HepG2 (cell line): Measurements from ENCODE around the gene PPP4C. TPM values are rescaled to one million over a fixed set of nuclear protein-coding genes. Genes with fewer than 3 reads are reported as not detected.

Experiments used
- AKNA ChIP-seq: sonication (generic); formaldehyde crosslinking; IDR thresholded peaks from 2 replicates; pipeline ENCODE4 v1.4.0; 2020; ENCODE audit warnings: missing genetic modification reagents, borderline replicate concordance
- ATAD3A ChIP-seq: sonication (generic); formaldehyde crosslinking; IDR thresholded peaks from 2 replicates; pipeline ENCODE4 v1.4.0; 2020; ENCODE audit warnings: missing genetic modification reagents
- ATRX ChIP-seq: sonication (generic); formaldehyde crosslinking; IDR thresholded peaks from 2 replicates; pipeline ENCODE4 v1.4.0; 2020; ENCODE audit warnings: missing genetic modification reagents, borderline replicate concordance
- CEBPZ ChIP-seq: IDR thresholded peaks from 2 replicates; pipeline ENCODE4 v1.6.1; 2012; ENCODE audit warnings: low read length, improper control_type of control experiment
- DDIT3 ChIP-seq: sonication (generic); formaldehyde crosslinking; IDR thresholded peaks from 2 replicates; pipeline ENCODE4 v1.4.0; 2020; ENCODE audit warnings: mild to moderate bottlenecking, missing genetic modification reagents
- FUBP1 ChIP-seq: sonication (generic); formaldehyde crosslinking; IDR thresholded peaks from 2 replicates; pipeline ENCODE4 v1.5.1; 2020; ENCODE audit warnings: missing genetic modification reagents, mild to moderate bottlenecking, borderline replicate concordance
- MAFK ChIP-seq, 2 experiments: IDR thresholded peaks in 1 of 2; conservative IDR thresholded peaks in 1 of 2; 2 replicates each; pipeline ENCODE4 v1.6.1; 2011; ENCODE audit warnings: improper control_type of control experiment in 2 of 2, low read length in 2 of 2
- NONO ChIP-seq, 2 experiments: fragments of 450-650 bp in 1 of 2; sonication (generic) in 1 of 2; formaldehyde crosslinking in 1 of 2; IDR thresholded peaks in 1 of 2; conservative IDR thresholded peaks in 1 of 2; 2 replicates each; pipeline versions ENCODE4 v1.6.1 to v1.8.0; 2017 to 2022; ENCODE audit warnings: mild to moderate bottlenecking in 1 of 2, missing genetic modification reagents in 1 of 2, moderate library complexity in 1 of 2
- PAF1 ChIP-seq: IDR thresholded peaks from 2 replicates; pipeline ENCODE4 v1.6.1; 2016; ENCODE audit warnings: missing genetic modification reagents, missing compliant biosample characterization
- RARG ChIP-seq: sonication (generic); formaldehyde crosslinking; IDR thresholded peaks from 2 replicates; pipeline ENCODE4 v1.4.0; 2020; ENCODE audit warnings: low read depth, mild to moderate bottlenecking, missing genetic modification reagents
- TSC22D2 ChIP-seq: sonication (generic); formaldehyde crosslinking; IDR thresholded peaks from 2 replicates; pipeline ENCODE4 v1.5.1; 2020; ENCODE audit warnings: missing genetic modification reagents, mild to moderate bottlenecking, borderline replicate concordance
- ZBTB37 ChIP-seq: sonication (generic); formaldehyde crosslinking; IDR thresholded peaks from 2 replicates; pipeline ENCODE4 v1.4.0; 2020; ENCODE audit warnings: mild to moderate bottlenecking, missing genetic modification reagents
- ZNF263 ChIP-seq: sonication (generic); formaldehyde crosslinking; IDR thresholded peaks from 2 replicates; pipeline ENCODE4 v1.4.0; 2020; ENCODE audit warnings: missing genetic modification reagents
- ZNF567 ChIP-seq: sonication (generic); formaldehyde crosslinking; IDR thresholded peaks from 2 replicates; pipeline ENCODE4 v1.8.1; 2023; ENCODE audit warnings: mild to moderate bottlenecking, missing genetic modification reagents, borderline replicate concordance
- ZNF672 ChIP-seq: sonication (generic); formaldehyde crosslinking; IDR thresholded peaks from 2 replicates; pipeline ENCODE4 v1.8.1; 2022; ENCODE audit warnings: missing genetic modification reagents
- ZNF773 ChIP-seq: sonication (generic); formaldehyde crosslinking; IDR thresholded peaks from 2 replicates; pipeline ENCODE4 v1.4.0; 2020; ENCODE audit warnings: missing genetic modification reagents, borderline replicate concordance
- polyA plus RNA-seq, 8 experiments: library from polyadenylated mRNA; depleted of rRNA in 3 of 8; stranded (reverse) in 7 of 8; unstranded in 1 of 8; fragments of >200 nt; fragmentation: Illumina TruSeq in 4 of 8; extraction: Trizol in 4 of 8; gene quantifications; 2 replicates each; pipeline versions ENCODE4 v1.2.1 to v1.2.3, GENCODE V29; 2011 to 2016; ENCODE audit warnings: low read depth in 4 of 8, missing spikeins in 1 of 8, mixed read lengths in 1 of 8; ENCODE audit not compliant: insufficient read depth in 1 of 8
- total RNA-seq, 5 experiments: library from RNA; depleted of rRNA; stranded (reverse); fragments of >200 nt; fragmentation: Illumina TruSeq; extraction: Trizol; gene quantifications; 2 replicates each; pipeline ENCODE4 v1.2.3, GENCODE V29; 2016; ENCODE audit warnings: low read depth in 1 of 5

The PPP4C gene
- total and polyA plus RNA-seq, 2 of the 13 experiments (the other 11 are each of a cell fraction or from before 2014, with no cell fraction given): 176 to 220 TPM

- TF ChIP-seq AKNA (CRISPR knock-in tag) (no peak), ATAD3A (CRISPR knock-in tag) (0 out of 2 replicates have a peak, but pooled peaks have one; percentile 36), FUBP1 (CRISPR knock-in tag) (no peak), ZBTB37 (CRISPR knock-in tag) (no peak), ZNF567 (CRISPR knock-in tag) (peak; percentile 51; the same call in 1 of the 2 replicates), ZNF773 (CRISPR knock-in tag) (0 out of 2 replicates have a peak, but pooled peaks have one; percentile 55), ATRX (no peak), CEBPZ (no peak), ZNF672 (CRISPR knock-in tag) (no peak), RARG (no peak), NONO (IDR thresholded peaks at IDR 0.05) (no peak), NONO (CRISPR knock-in tag; conservative IDR thresholded peaks at IDR 0.05) (peak; percentile 57; the same call in 1 of the 2 replicates), ZNF263 (CRISPR knock-in tag) (no peak), MAFK (conservative IDR thresholded peaks at IDR 0.05 in 1 of 2, IDR thresholded peaks at IDR 0.05 in 1 of 2; ENCODE audit: low read length in 2 of 2) (no peak), PAF1 (CRISPR knock-in tag) (no peak), DDIT3 (CRISPR knock-in tag) (no peak), TSC22D2 (CRISPR knock-in tag) (peak; percentile 88; the same call in 1 of the 2 replicates)
Measured at GRCh38 chr16:30096105-30096861, 20.5 kb downstream of the PPP4C start, which contains the start of gene YPEL3 (continued).
